Measurements from ENCODE around the gene CTNNA3. TPM values are rescaled to one million over a fixed set of nuclear protein-coding genes. Genes with fewer than 3 reads are reported as not detected.

CTNNA3 gene
- total RNA-seq, 6 donors from 2014 or later: 0.20 to 2.0 TPM; not detected in 4

GRCh38 chr10:66405566-66405965, 1290.4 kb downstream of the CTNNA3 start:
- Histone ChIP-seq H3K4me1 (no peaks in the 10 kb centered on the region), H3K9me3 (no peaks in the 10 kb centered on the region), H3K4me3 (no peak overlapping the region), H3K27me3 (no peaks in the 10 kb centered on the region), H3K36me3 (no peaks in the 10 kb centered on the region), H3K27ac (no peak overlapping the region)
- no peak for TF ChIP-seq CTCF (IDR thresholded peaks at IDR 0.05)
- no peak for TF ChIP-seq POLR2AphosphoS5 (IDR thresholded peaks at IDR 0.05)
- no peak for TF ChIP-seq POLR2A (IDR thresholded peaks at IDR 0.05)
- TF ChIP-seq EP300 (IDR thresholded peaks at IDR 0.05): no peak
- no peak for ATAC-seq (ENCODE audit: low FRiP score in 2 of 2)
- no peak for DNase-seq

GRCh38 chr10:66398669-66399068, 1297.3 kb downstream of the CTNNA3 start:
- no peak for ATAC-seq (ENCODE audit: low FRiP score in 2 of 2)
- no peak overlapping the region for H3K4me3 ChIP-seq
- no peak overlapping the region for H3K27ac ChIP-seq
- H3K9me3 ChIP-seq: no peaks in the 10 kb centered on the region
- no peaks in the 10 kb centered on the region for H3K4me1 ChIP-seq
- no peak for DNase-seq
- H3K36me3 ChIP-seq: no peaks in the 10 kb centered on the region
- no peaks in the 10 kb centered on the region for H3K27me3 ChIP-seq
- TF ChIP-seq CTCF (IDR thresholded peaks at IDR 0.05) (no peak), EP300 (IDR thresholded peaks at IDR 0.05) (no peak), POLR2AphosphoS5 (IDR thresholded peaks at IDR 0.05) (no peak), POLR2A (IDR thresholded peaks at IDR 0.05) (no peak)

- no peak for DNase-seq
- WGBS, 2 donors: 76 to 80% methylated on average over 2 of the region's 2 CpGs
- TF ChIP-seq POLR2A (IDR thresholded peaks at IDR 0.05) (no peak), CTCF (IDR thresholded peaks at IDR 0.05) (no peak), POLR2AphosphoS5 (IDR thresholded peaks at IDR 0.05) (no peak), EP300 (IDR thresholded peaks at IDR 0.05) (no peak)
- Histone ChIP-seq H3K36me3 (no peaks in the 10 kb centered on the region), H3K4me1 (no peaks in the 10 kb centered on the region), H3K9me3 (no peaks in the 10 kb centered on the region), H3K4me3 (no peak overlapping the region), H3K27me3 (no peaks in the 10 kb centered on the region), H3K27ac (no peak overlapping the region)
- no peak for ATAC-seq (ENCODE audit: low FRiP score in 2 of 2)
Measured at GRCh38 chr10:66394342-66395063, 1301.5 kb downstream of the CTNNA3 start.

- DNase-seq (no peak), ATAC-seq (ENCODE audit: low FRiP score in 2 of 2) (no peak)
- 63 to 73% methylated on average over 5 of the region's 5 CpGs for WGBS, 2 donors
- H3K4me1 ChIP-seq: no peaks in the 10 kb centered on the region
- no peaks in the 10 kb centered on the region for H3K36me3 ChIP-seq
- H3K4me3 ChIP-seq: no peak overlapping the region
- TF ChIP-seq CTCF (IDR thresholded peaks at IDR 0.05): no peak
- TF ChIP-seq POLR2AphosphoS5 (IDR thresholded peaks at IDR 0.05): no peak
- no peak for TF ChIP-seq EP300 (IDR thresholded peaks at IDR 0.05)
- no peak for TF ChIP-seq POLR2A (IDR thresholded peaks at IDR 0.05)
- no peak overlapping the region for H3K27ac ChIP-seq
- H3K27me3 ChIP-seq: no peaks in the 10 kb centered on the region
- H3K9me3 ChIP-seq: no peaks in the 10 kb centered on the region
Measured at GRCh38 chr10:66390926-66391325, 1305.1 kb downstream of the CTNNA3 start.

- no peak overlapping the region for H3K4me3 ChIP-seq
- no peak for DNase-seq
- ATAC-seq (ENCODE audit: low FRiP score in 2 of 2): no peak
Measured at GRCh38 chr10:66381045-66381444, 1315.0 kb downstream of the CTNNA3 start.

More at GRCh38 chr10:66381045-66381444, 1315.0 kb downstream of the CTNNA3 start:
- Histone ChIP-seq H3K9me3 (peaks cover 0 to 6% (median 0%) of the 10 kb centered on the region in 4 donors), H3K27me3 (no peaks in the 10 kb centered on the region), H3K27ac (no peak overlapping the region), H3K36me3 (no peaks in the 10 kb centered on the region), H3K4me1 (no peaks in the 10 kb centered on the region)
- TF ChIP-seq CTCF (IDR thresholded peaks at IDR 0.05) (no peak), POLR2AphosphoS5 (IDR thresholded peaks at IDR 0.05) (no peak), POLR2A (IDR thresholded peaks at IDR 0.05) (no peak), EP300 (IDR thresholded peaks at IDR 0.05) (no peak)

Measured in upper lobe of left lung (tissue), 6 donors.